H54 (cell line): ENCODE measurements around the gene SLC35F1.
"Not testable (repeated sequence)": the region's sequence is repeated elsewhere in the genome, so short reads cannot be mapped to it uniquely, and the experiment has no call there.

Experiments used
- DNase-seq: peaks from one replicate; pipeline ENCODE4 v3.0.0; 2011; ENCODE audit warnings: low spot score, mixed read lengths; ENCODE audit not compliant: insufficient read length
- FAIRE-seq: peaks from 3 replicates; lab custom pipeline; 2011; peaks lifted over from hg19 to GRCh38; lab: Jason Lieb, UNC
- POLR2A ChIP-seq: IDR thresholded peaks from 2 replicates; pipeline ENCODE4 v1.6.1; 2011; ENCODE audit warnings: low read depth, mild to moderate bottlenecking, low read length

SLC35F1 gene

GRCh38 chr6:117906958-117907600, at the start of gene SLC35F1:
Gene SLC35F1 (plus strand): TSS chr6:117907264.
- FAIRE-seq (no peak), DNase-seq (no peak)
- no peak for TF ChIP-seq POLR2A

GRCh38 chr6:117858601-117859000, 48.5 kb upstream of the SLC35F1 start:
- FAIRE-seq, DNase-seq: not testable (repeated sequence)

GRCh38 chr6:117861545-117861944, 45.5 kb upstream of the SLC35F1 start:
- TF ChIP-seq POLR2A = no peak
- DNase-seq = no peak
- no peak for FAIRE-seq

GRCh38 chr6:117866561-117866960, 40.5 kb upstream of the SLC35F1 start:
- DNase-seq (no peak), FAIRE-seq (no peak)
- no peak for TF ChIP-seq POLR2A

GRCh38 chr6:117870486-117871242, 36.4 kb upstream of the SLC35F1 start:
- TF ChIP-seq POLR2A = no peak
- FAIRE-seq (no peak), DNase-seq (no peak)

- no peak for TF ChIP-seq POLR2A
- no peak for FAIRE-seq
- DNase-seq = no peak
These were observed 26.2 kb upstream of the SLC35F1 start for GRCh38 chr6:117880824-117881223.

- TF ChIP-seq POLR2A = no peak
- no peak for FAIRE-seq
These were observed 16.9 kb upstream of the SLC35F1 start for GRCh38 chr6:117890172-117890571.

GRCh38 chr6:117906507-117906957, 532 bp upstream of the SLC35F1 start:
- no peak for TF ChIP-seq POLR2A
- FAIRE-seq (no peak), DNase-seq (no peak)

More at GRCh38 chr6:117890172-117890571, 16.9 kb upstream of the SLC35F1 start:
- DNase-seq = no peak

- no peak for FAIRE-seq
- no peak for TF ChIP-seq POLR2A
- no peak for DNase-seq
These were observed 659 bp downstream of the SLC35F1 start for GRCh38 chr6:117907601-117908245.

GRCh38 chr6:117908246-117909068, 1.4 kb downstream of the SLC35F1 start:
- DNase-seq (no peak), FAIRE-seq (no peak)
- no peak for TF ChIP-seq POLR2A

GRCh38 chr6:117909638-117910037, 2.6 kb downstream of the SLC35F1 start:
- DNase-seq = no peak
- no peak for FAIRE-seq
- TF ChIP-seq POLR2A = no peak

GRCh38 chr6:117910549-117910948, 3.5 kb downstream of the SLC35F1 start:
- FAIRE-seq = no peak
- no peak for TF ChIP-seq POLR2A
- DNase-seq = no peak

GRCh38 chr6:117911150-117911549, 4.1 kb downstream of the SLC35F1 start:
- no peak for DNase-seq
- no peak for FAIRE-seq
- no peak for TF ChIP-seq POLR2A
